GM12878 (cell line): Measurements from ENCODE around the gene RAB8A. TPM values are rescaled to one million over a fixed set of nuclear protein-coding genes. Genes with fewer than 3 reads are reported as not detected.

ENCODE experiments used
- BACH1 ChIP-seq: fragments of 450-650 bp; IDR thresholded peaks from 2 replicates; pipeline ENCODE4 v1.6.1; 2017; ENCODE audit warnings: mild to moderate bottlenecking, borderline replicate concordance
- CBX5 ChIP-seq: sonication (generic); IDR thresholded peaks from 2 replicates; pipeline ENCODE4 v1.6.1; 2016; ENCODE audit warnings: low read depth, moderate library complexity, mild to moderate bottlenecking, inconsistent platforms
- CHD1 ChIP-seq: IDR thresholded peaks from 2 replicates; pipeline ENCODE4 v1.6.1; 2012; ENCODE audit warnings: low read depth, low read length, improper control_type of control experiment
- CHD2 ChIP-seq: IDR thresholded peaks from 2 replicates; pipeline ENCODE4 v1.6.1; 2011; ENCODE audit warnings: low read depth, low read length, improper control_type of control experiment, borderline replicate concordance
- CREM ChIP-seq: IDR thresholded peaks from 2 replicates; pipeline ENCODE4 v1.6.1; 2014; ENCODE audit warnings: antibody characterized with exemption, low read depth
- DPF2 ChIP-seq: fragments of 450-650 bp; IDR thresholded peaks from 2 replicates; pipeline ENCODE4 v1.6.1; 2017; ENCODE audit warnings: mild to moderate bottlenecking
- ETV6 ChIP-seq, 2 experiments: fragments of 450-650 bp in 1 of 2; IDR thresholded peaks in 1 of 2; conservative IDR thresholded peaks in 1 of 2; 2 replicates each; pipeline ENCODE4 v1.6.1; 2014; ENCODE audit warnings: antibody characterized with exemption in 1 of 2, borderline replicate concordance in 1 of 2, low read depth in 1 of 2, mild to moderate bottlenecking in 1 of 2, moderate library complexity in 1 of 2
- HDGF ChIP-seq: fragments of 450-650 bp; IDR thresholded peaks from 2 replicates; pipeline ENCODE4 v1.6.1; 2016; ENCODE audit warnings: antibody characterized with exemption
- LARP7 ChIP-seq: fragments of 450-650 bp; IDR thresholded peaks from 2 replicates; pipeline ENCODE4 v1.6.1; 2017; ENCODE audit warnings: mild to moderate bottlenecking
- MEF2B ChIP-seq: fragments of 450-650 bp; IDR thresholded peaks from 2 replicates; pipeline ENCODE4 v1.6.1; 2018; ENCODE audit warnings: mild to moderate bottlenecking, moderate library complexity; ENCODE audit not compliant: partially characterized antibody, poor library complexity, severe bottlenecking
- NFIC ChIP-seq: IDR thresholded peaks from 2 replicates; pipeline ENCODE4 v1.6.1; 2012; ENCODE audit warnings: low read depth, mild to moderate bottlenecking, inconsistent platforms, low read length, moderate library complexity
- POLR2A ChIP-seq: IDR thresholded peaks from 2 replicates; pipeline ENCODE4 v1.6.1; 2011; ENCODE audit warnings: low read depth, mild to moderate bottlenecking, low read length
- POU2F2 ChIP-seq: IDR thresholded peaks from 3 replicates; pipeline ENCODE4 v1.6.1; 2011; ENCODE audit warnings: low read depth, mild to moderate bottlenecking, low read length, borderline replicate concordance
- SMARCA5 ChIP-seq: fragments of 450-650 bp; IDR thresholded peaks from 2 replicates; pipeline ENCODE4 v1.6.1; 2017; ENCODE audit warnings: mild to moderate bottlenecking
- SUPT20H ChIP-seq: IDR thresholded peaks from 2 replicates; pipeline ENCODE4 v1.6.1; 2011; ENCODE audit warnings: low read depth, mild to moderate bottlenecking, low read length, moderate library complexity, borderline replicate concordance; ENCODE audit not compliant: control insufficient read depth
- TCF12 ChIP-seq: IDR thresholded peaks from 2 replicates; pipeline ENCODE4 v1.6.1; 2011; ENCODE audit warnings: low read depth, mild to moderate bottlenecking, low read length
- YBX1 ChIP-seq: fragments of 450-650 bp; IDR thresholded peaks from 2 replicates; pipeline ENCODE4 v1.6.1; 2016; ENCODE audit warnings: antibody characterized with exemption
- YY1 ChIP-seq: IDR thresholded peaks from 2 replicates; pipeline ENCODE4 v1.6.1; 2011; ENCODE audit warnings: low read depth, mild to moderate bottlenecking, low read length
- polyA plus RNA-seq, 11 experiments: library from polyadenylated mRNA; depleted of rRNA in 4 of 11; unstranded in 6 of 11; stranded (reverse) in 5 of 11; fragments of >200 nt; fragmentation: Nextera tagmentation in 4 of 11; fragmentation: Illumina TruSeq in 1 of 11; extraction: Ambion mirVana in 4 of 11; extraction: Trizol in 1 of 11; gene quantifications; 1 replicate in 1 of 11; 2 replicates in 10 of 11; pipeline versions ENCODE4 v1.2.1 to v1.2.3, GENCODE V29; 2011 to 2016; ENCODE audit warnings: inconsistent platforms in 2 of 11, missing spikeins in 2 of 11, low read depth in 1 of 11
- total RNA-seq, 4 experiments: library from RNA; depleted of rRNA in 3 of 4; stranded (reverse); fragments of >200 nt in 3 of 4; fragmentation: Illumina TruSeq in 1 of 4; extraction: Trizol in 1 of 4; gene quantifications; 2 replicates each; pipeline versions ENCODE4 v1.2.1 to v1.2.3, GENCODE V29; 2013 to 2021
- TF ChIP-seq, protein P1 (sequence below): IDR thresholded peaks from 2 replicates; pipeline ENCODE4 v1.6.1; 2012; ENCODE audit warnings: mild to moderate bottlenecking, low read depth, low read length
- TF ChIP-seq, protein P2 (sequence below): IDR thresholded peaks from 2 replicates; pipeline ENCODE4 v1.6.1; 2012; ENCODE audit warnings: low read depth, low read length, improper control_type of control experiment
- TF ChIP-seq, protein P3 (sequence below): fragments of 450-650 bp; IDR thresholded peaks from 2 replicates; pipeline ENCODE4 v1.6.1; 2014; ENCODE audit warnings: mild to moderate bottlenecking
- TF ChIP-seq, protein P4 (sequence below): fragments of 450-650 bp; formaldehyde crosslinking; IDR thresholded peaks from 2 replicates; pipeline ENCODE4 v1.5.0; 2022; ENCODE audit warnings: mild to moderate bottlenecking, missing genetic modification characterization

Gene RAB8A
- total and polyA plus RNA-seq, 10 of the 15 experiments (the other 5 are each of a cell fraction or from before 2014, with no cell fraction given) = 23.9 to 314 (median 185) TPM

DNA sequence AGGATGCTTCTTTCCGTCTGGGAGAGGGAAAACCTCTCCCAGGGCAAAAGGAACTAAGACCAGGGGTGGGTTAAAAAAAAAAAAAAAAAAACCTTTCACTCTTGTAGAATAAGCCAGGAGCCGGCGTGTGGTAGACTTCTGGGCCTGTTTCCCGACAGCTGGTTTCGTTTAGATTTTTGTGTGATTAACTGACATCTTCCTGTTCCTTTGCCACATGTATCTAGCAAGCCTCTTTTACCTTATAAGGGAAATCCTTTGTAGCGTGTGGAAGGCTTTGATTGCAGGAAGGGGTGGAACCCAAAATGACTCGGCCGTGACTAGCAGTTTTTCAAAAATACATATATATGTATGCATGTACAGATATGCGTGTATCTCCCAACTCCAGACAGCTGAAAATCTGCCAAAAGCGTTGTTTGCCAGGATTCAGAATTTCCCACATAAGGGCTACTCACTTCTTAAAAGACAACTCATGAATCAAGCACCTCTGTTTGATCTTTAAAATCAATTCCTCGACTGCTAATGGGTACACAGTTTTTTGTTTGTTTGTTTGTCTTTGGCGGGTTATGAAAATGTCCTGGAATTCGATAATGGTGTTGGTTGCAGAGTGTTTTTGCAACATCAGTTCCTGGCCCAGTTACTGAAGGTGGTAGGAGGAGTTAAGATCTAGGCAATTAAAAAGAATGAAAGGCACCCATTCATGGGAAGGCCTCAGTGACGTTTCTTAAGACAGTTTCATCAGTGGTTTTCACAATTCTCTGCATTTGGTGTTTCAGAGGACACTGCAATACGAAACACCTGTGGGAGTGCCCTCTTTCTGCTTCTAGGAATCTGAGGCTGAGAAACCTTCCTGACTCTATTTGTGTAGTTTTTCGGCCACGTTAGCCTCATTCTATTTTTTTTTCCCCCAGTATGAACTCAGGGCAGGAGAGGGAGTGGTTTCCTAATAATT lies 32.7 kb upstream of the RAB8A start (continued):
- TF ChIP-seq, protein P1, sequence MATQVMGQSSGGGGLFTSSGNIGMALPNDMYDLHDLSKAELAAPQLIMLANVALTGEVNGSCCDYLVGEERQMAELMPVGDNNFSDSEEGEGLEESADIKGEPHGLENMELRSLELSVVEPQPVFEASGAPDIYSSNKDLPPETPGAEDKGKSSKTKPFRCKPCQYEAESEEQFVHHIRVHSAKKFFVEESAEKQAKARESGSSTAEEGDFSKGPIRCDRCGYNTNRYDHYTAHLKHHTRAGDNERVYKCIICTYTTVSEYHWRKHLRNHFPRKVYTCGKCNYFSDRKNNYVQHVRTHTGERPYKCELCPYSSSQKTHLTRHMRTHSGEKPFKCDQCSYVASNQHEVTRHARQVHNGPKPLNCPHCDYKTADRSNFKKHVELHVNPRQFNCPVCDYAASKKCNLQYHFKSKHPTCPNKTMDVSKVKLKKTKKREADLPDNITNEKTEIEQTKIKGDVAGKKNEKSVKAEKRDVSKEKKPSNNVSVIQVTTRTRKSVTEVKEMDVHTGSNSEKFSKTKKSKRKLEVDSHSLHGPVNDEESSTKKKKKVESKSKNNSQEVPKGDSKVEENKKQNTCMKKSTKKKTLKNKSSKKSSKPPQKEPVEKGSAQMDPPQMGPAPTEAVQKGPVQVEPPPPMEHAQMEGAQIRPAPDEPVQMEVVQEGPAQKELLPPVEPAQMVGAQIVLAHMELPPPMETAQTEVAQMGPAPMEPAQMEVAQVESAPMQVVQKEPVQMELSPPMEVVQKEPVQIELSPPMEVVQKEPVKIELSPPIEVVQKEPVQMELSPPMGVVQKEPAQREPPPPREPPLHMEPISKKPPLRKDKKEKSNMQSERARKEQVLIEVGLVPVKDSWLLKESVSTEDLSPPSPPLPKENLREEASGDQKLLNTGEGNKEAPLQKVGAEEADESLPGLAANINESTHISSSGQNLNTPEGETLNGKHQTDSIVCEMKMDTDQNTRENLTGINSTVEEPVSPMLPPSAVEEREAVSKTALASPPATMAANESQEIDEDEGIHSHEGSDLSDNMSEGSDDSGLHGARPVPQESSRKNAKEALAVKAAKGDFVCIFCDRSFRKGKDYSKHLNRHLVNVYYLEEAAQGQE = no peak
- TF ChIP-seq CHD2 (0 out of 2 replicates have a peak, but pooled peaks have one; percentile 17), YY1 (no peak), POLR2A (peak; percentile 42), MEF2B (peak; percentile 22), BACH1 (no peak; the same call in 1 of the 2 replicates), HDGF (no peak), CREM (peak; percentile 83), SUPT20H (no peak), CBX5 (peak; percentile 49), LARP7 (peak; percentile 51; the same call in 1 of the 2 replicates), POU2F2 (peak; percentile 70), DPF2 (peak; percentile 47), ETV6 (conservative IDR thresholded peaks at IDR 0.05 in 1 of 2, IDR thresholded peaks at IDR 0.05 in 1 of 2; ENCODE audit: borderline replicate concordance in 1 of 2, low read depth in 1 of 2) (peak in 1 of 2 experiments; percentile 85; a peak in 2 of 4 replicates), TCF12 (peak; percentile 83), CHD1 (peak; percentile 55; the same call in 1 of the 2 replicates), SMARCA5 (peak; percentile 79), NFIC (peak; percentile 54), YBX1 (no peak)
- TF ChIP-seq, protein P2, sequence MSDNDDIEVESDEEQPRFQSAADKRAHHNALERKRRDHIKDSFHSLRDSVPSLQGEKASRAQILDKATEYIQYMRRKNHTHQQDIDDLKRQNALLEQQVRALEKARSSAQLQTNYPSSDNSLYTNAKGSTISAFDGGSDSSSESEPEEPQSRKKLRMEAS = peak; percentile 79; the same call in 1 of the 2 replicates
- TF ChIP-seq, protein P3, sequence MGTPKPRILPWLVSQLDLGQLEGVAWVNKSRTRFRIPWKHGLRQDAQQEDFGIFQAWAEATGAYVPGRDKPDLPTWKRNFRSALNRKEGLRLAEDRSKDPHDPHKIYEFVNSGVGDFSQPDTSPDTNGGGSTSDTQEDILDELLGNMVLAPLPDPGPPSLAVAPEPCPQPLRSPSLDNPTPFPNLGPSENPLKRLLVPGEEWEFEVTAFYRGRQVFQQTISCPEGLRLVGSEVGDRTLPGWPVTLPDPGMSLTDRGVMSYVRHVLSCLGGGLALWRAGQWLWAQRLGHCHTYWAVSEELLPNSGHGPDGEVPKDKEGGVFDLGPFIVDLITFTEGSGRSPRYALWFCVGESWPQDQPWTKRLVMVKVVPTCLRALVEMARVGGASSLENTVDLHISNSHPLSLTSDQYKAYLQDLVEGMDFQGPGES = no peak
- TF ChIP-seq, protein P4, sequence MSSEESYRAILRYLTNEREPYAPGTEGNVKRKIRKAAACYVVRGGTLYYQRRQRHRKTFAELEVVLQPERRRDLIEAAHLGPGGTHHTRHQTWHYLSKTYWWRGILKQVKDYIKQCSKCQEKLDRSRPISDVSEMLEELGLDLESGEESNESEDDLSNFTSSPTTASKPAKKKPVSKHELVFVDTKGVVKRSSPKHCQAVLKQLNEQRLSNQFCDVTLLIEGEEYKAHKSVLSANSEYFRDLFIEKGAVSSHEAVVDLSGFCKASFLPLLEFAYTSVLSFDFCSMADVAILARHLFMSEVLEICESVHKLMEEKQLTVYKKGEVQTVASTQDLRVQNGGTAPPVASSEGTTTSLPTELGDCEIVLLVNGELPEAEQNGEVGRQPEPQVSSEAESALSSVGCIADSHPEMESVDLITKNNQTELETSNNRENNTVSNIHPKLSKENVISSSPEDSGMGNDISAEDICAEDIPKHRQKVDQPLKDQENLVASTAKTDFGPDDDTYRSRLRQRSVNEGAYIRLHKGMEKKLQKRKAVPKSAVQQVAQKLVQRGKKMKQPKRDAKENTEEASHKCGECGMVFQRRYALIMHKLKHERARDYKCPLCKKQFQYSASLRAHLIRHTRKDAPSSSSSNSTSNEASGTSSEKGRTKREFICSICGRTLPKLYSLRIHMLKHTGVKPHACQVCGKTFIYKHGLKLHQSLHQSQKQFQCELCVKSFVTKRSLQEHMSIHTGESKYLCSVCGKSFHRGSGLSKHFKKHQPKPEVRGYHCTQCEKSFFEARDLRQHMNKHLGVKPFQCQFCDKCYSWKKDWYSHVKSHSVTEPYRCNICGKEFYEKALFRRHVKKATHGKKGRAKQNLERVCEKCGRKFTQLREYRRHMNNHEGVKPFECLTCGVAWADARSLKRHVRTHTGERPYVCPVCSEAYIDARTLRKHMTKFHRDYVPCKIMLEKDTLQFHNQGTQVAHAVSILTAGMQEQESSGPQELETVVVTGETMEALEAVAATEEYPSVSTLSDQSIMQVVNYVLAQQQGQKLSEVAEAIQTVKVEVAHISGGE (CRISPR knock-in tag) = no peak
